ENCODE measurements around the gene SGTA. TPM values are rescaled to one million over a fixed set of nuclear protein-coding genes. Genes with fewer than 3 reads are reported as not detected.

The SGTA gene
- total and polyA plus RNA-seq, 2 of the 8 experiments (the other 6 are each of a cell fraction or from before 2014, with no cell fraction given), result 86.8 to 130 TPM

GRCh38 chr19:2720777-2721569 is 62.1 kb downstream of the SGTA start, which contains the start of gene DIRAS1:
TSS of gene DIRAS1 (minus strand) at chr19:2721372. CDS start at chr19:2717806, 3,566 bp downstream.
- peaks cover 0 to 4% of the 10 kb centered on the region in 2 experiments for H4K20me1 ChIP-seq (replicated peaks in 1 of 2; ENCODE audit: control insufficient read depth in 1 of 2, insufficient read depth in 2 of 2, low read length in 2 of 2)
- peak within 1 kb of the TSS; percentile 43 to 89 (median 52) for H3K4me3 ChIP-seq (ENCODE audit: extremely low read depth in 1 of 4, insufficient read depth in 2 of 4, low read depth in 3 of 4, low read length in 4 of 4)
- no peak within 1 kb of the TSS for H2AFZ ChIP-seq (ENCODE audit: low read length)
- POLR2A ChIA-PET (ENCODE audit: partially characterized antibody), result interaction anchor here (1.1 to 1.5 kb wide), 4 partner anchors 15 to 50 kb away, joined by 3 to 8 read pairs (median 4); partner anchors contain the start of gene SLC39A3
- no peaks in the 10 kb centered on the region for H3K79me2 ChIP-seq (ENCODE audit: control insufficient read depth in 1 of 2, insufficient read depth in 2 of 2, low read length in 2 of 2)
- no peak within 1 kb of the TSS; the same call in 1 of the 2 replicates for H2BK15ac ChIP-seq (ENCODE audit: low read length)
- H4K8ac ChIP-seq (ENCODE audit: extremely low read depth, insufficient read depth, low read length), result peak within 1 kb of the TSS; percentile 46; the same call in 1 of the 2 replicates
- peak within 1 kb of the TSS; percentile 36 for H4K5ac ChIP-seq (ENCODE audit: insufficient read length, low read depth, low read length)
- FAIRE-seq (no peak), DNase-seq (ENCODE audit: low read depth in 1 of 2, low spot score in 2 of 2) (peak in 1 of 2 experiments; percentile 77)
- H3K18ac ChIP-seq (ENCODE audit: extremely low read depth, low read length), result peak within 1 kb of the TSS; percentile 60
- WGBS, 2 experiments (ENCODE audit: extremely low coverage in 1 of 2, insufficient coverage in 1 of 2, insufficient read length in 1 of 2, insufficient replicate concordance in 2 of 2, low coverage in 1 of 2, low lambda C conversion rate in 2 of 2, missing lambda C conversion rate in 1 of 2), result no CpG with 5 or more reads among the region's 100 CpGs
- no peak within 1 kb of the TSS for H2BK12ac ChIP-seq (ENCODE audit: low read depth, low read length)
- H3K23me2 ChIP-seq (ENCODE audit: low read depth, low read length), result peaks cover 12% of the 10 kb centered on the region; the same call in 1 of the 2 replicates
- no peak within 1 kb of the TSS for H3K14ac ChIP-seq (ENCODE audit: insufficient read length)
- H2BK5ac ChIP-seq (ENCODE audit: low read depth, low read length), result peak within 1 kb of the TSS; percentile 81; the same call in 1 of the 2 replicates
- H3K4me1 ChIP-seq (replicated peaks in 1 of 4; ENCODE audit: control insufficient read depth in 3 of 4, insufficient read depth in 4 of 4, low read length in 3 of 4), result peaks cover 0 to 15% (median 6%) of the 10 kb centered on the region in 4 experiments; a peak in 6 of 7 replicates
- H3K27me3 ChIP-seq (replicated peaks in 1 of 4; ENCODE audit: control insufficient read depth in 3 of 4, extremely low read depth in 1 of 4, insufficient read depth in 3 of 4, low read length in 3 of 4), result peaks cover 0 to 7% (median 3%) of the 10 kb centered on the region in 4 experiments; a peak in 4 of 7 replicates
- no peak within 1 kb of the TSS for H3K4ac ChIP-seq (replicated peaks; ENCODE audit: insufficient read length, low read depth, low read length)
- peak within 1 kb of the TSS; percentile 85 for H4K91ac ChIP-seq (replicated peaks; ENCODE audit: insufficient read length, low read length)
- no peaks in the 10 kb centered on the region for H3K79me1 ChIP-seq (ENCODE audit: low read depth, low read length)
- H3K23ac ChIP-seq (ENCODE audit: insufficient read length), result no peak within 1 kb of the TSS
- peak within 1 kb of the TSS; percentile 69 for H3K56ac ChIP-seq (replicated peaks; ENCODE audit: insufficient read length, low read depth, low read length)
- no peak within 1 kb of the TSS for H2BK20ac ChIP-seq (ENCODE audit: low read length)
- CTCF ChIA-PET (ENCODE audit: partially characterized antibody), result no interaction called here
- no peak within 1 kb of the TSS for H2AK5ac ChIP-seq (ENCODE audit: low read depth, low read length)
- no peak within 1 kb of the TSS for H2BK120ac ChIP-seq (replicated peaks; ENCODE audit: low read depth, low read length)
- H3K36me3 ChIP-seq (ENCODE audit: control insufficient read depth in 2 of 4, insufficient read depth in 4 of 4, low read length in 3 of 4), result peaks cover 0 to 7% (median 0%) of the 10 kb centered on the region in 4 experiments; a peak in 1 of 8 replicates
- 0 out of 4 replicates have a peak, but pooled peaks cover 0 to 3% of the 10 kb centered on the region in 2 experiments for H3K9me3 ChIP-seq (ENCODE audit: insufficient read depth in 2 of 2, low read depth in 1 of 2, low read length in 1 of 2)
- no peak for TF ChIP-seq RAD21 (IDR thresholded peaks at IDR 0.05 in 1 of 2, conservative IDR thresholded peaks at IDR 0.05 in 1 of 2; ENCODE audit: low read depth in 2 of 2, low read length in 2 of 2)
- TF ChIP-seq CBX8 (IDR thresholded peaks at IDR 0.05; ENCODE audit: borderline replicate concordance, low read depth, low read length), result no peak
- no peak for TF ChIP-seq CHD1 (IDR thresholded peaks at IDR 0.05; ENCODE audit: low read depth, low read length)
- TF ChIP-seq SIN3A (conservative IDR thresholded peaks at IDR 0.05 in 1 of 2, IDR thresholded peaks at IDR 0.05 in 1 of 2; ENCODE audit: low read depth in 1 of 2, low read length in 2 of 2), result no peak
- no peak for TF ChIP-seq HDAC2 (IDR thresholded peaks at IDR 0.05; ENCODE audit: borderline replicate concordance in 1 of 2, low read depth in 2 of 2, low read length in 2 of 2)
- no peak for TF ChIP-seq SP2 (IDR thresholded peaks at IDR 0.05; ENCODE audit: low read length)
- no peak for TF ChIP-seq CBX5 (IDR thresholded peaks at IDR 0.05; ENCODE audit: low read depth, low read length)
- TF ChIP-seq NRF1 (IDR thresholded peaks at IDR 0.05; ENCODE audit: low read depth, low read length), result no peak
- TF ChIP-seq FOSL1 (IDR thresholded peaks at IDR 0.05; ENCODE audit: insufficient read depth, low read depth, low read length), result no peak
- no peak within 1 kb of the TSS for H3K27ac ChIP-seq (ENCODE audit: low read depth, low read length)
- peak within 1 kb of the TSS in 1 of 4 experiments; percentile 10; a peak in 2 of 7 replicates for H3K9ac ChIP-seq (replicated peaks in 1 of 4; ENCODE audit: extremely low read depth in 1 of 4, low read depth in 3 of 4, low read length in 3 of 4)
- peak within 1 kb of the TSS; percentile 86 to 94 for H3K4me2 ChIP-seq (ENCODE audit: insufficient read depth in 1 of 2, low read depth in 2 of 2, low read length in 2 of 2)

Data from H1 (cell line).